Measurements from ENCODE around the gene ATRIP.

DNA sequence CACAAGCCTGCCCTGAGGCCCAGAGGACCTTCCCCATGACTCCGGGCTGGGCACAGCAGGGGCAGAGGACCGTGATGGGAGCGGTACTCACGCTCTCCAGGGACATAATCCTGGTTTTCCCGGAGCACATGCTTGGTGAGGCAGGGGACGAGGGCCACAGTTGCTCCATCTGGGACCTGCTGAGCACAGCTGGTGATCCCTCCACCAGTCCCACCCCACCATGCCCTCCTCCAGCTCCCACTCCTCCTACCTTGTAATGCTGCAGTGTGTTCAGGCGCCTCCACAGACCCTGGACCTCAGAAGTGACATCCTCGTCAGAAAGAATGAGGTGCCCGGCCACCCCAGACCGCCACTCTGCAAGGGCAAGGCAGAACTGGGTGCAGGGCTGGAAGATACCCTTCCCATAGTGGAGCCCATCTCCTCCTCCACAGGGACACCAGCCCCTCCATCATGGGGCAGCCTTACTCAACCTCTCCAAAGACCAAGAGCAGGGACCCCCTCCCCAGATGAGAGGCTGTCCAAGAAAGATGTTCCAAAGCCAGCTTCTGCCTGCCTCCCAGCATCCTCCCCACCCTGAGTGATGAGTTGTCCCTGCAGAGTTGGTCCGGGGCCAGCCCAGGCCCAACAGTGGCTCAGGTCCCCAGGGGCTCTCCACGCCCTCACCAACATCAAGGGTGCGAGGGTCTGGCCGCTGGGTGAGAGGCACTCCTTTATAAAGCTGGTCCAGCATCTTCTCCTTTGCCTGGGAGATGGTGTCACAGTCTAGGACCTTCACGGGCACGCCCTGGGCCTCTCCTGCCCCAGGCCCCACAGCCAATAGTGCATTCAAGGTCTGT lies 36.1 kb upstream of the ATRIP start:
- TF ChIP-seq EZH2phosphoT487 (IDR thresholded peaks at IDR 0.05; ENCODE audit: insufficient read depth, low read depth) (no peak), EZH2 (IDR thresholded peaks at IDR 0.05; ENCODE audit: insufficient read depth, poor library complexity, severe bottlenecking) (no peak)
